NCI-H226 (cell line): ENCODE results near the gene KPNB1.

Source experiments
- DNase-seq: peaks from one replicate; pipeline ENCODE4 v3.0.0-alpha.2; 2015

The KPNB1 gene

GRCh38 chr17:47698749-47699535, 49.2 kb downstream of the KPNB1 start:
- no peak for DNase-seq

DNA sequence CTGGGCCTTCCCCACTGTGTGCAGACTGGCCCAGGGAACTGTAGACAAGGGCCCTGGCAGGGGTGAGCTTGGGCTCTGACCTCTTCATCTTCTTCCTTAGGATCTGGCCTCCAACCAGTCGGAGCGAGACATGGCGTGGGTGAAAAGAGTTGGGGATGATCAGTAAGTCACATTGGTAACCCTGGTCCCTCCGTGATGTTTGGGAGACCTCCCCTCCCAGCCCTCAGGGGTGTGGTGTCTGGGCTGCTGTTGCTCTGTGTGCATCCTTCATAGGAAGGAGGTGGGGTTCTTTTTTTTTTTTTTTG, 49.8 kb downstream of the KPNB1 start:
- no peak for DNase-seq

- no peak for DNase-seq
These were observed 51.0 kb downstream of the KPNB1 start for GRCh38 chr17:47700471-47701449.

GRCh38 chr17:47701608-47702007, 51.9 kb downstream of the KPNB1 start:
- no peak for DNase-seq

DNA sequence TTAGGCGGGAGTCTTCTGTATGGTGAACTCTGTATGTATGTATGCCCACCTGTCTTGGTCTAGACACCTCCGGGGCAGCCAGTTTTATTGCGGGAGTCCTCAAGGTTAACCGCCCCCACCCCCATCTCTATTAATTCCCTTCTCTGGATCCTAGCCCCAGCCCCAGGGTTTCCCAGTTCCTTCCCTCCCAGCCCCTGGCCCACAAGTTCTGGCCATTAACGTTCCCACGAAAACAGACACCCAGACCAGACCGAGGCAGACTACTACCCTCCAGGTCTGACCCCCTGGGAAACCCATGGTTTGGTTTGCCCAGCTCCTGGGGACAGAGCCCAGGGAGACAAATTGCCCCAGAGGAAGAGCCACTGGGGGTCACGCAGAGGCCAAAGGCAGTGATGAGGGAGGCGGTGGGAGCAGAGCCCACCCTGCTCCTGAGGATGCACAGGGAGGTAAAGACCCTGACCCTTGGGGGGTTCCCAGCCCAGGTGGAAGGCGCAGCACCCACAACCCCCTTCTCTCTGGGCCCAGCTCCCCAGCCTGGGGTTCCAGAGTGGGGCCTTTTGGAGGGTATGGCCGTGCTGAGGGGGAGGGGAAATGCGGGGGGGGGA, 52.8 kb downstream of the KPNB1 start:
- DNase-seq = no peak

DNA sequence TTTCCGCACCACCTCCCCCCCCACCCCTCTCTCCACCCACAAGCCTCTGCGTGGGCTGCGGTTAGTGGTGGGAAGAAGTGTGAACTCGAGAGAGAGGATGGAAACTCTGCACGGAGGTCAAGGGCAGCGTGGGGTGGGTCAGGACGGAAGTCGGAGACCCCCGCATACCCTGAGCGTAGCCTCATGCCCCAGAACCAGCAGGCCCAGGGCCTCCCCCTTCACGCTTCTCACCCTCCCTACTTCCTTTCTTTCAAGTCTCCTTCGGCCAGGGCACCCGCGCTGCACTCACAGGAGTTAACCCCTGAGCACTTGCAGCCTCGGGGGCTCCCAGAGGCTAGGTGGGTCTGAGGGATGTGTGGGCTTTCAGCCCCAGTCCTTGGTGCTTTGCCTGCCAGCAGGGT, 53.5 kb downstream of the KPNB1 start:
- DNase-seq = no peak

- no peak for DNase-seq
These were observed 54.0 kb downstream of the KPNB1 start for GRCh38 chr17:47703671-47704070.

- DNase-seq = no peak
These were observed 54.4 kb downstream of the KPNB1 start for GRCh38 chr17:47704116-47704515.

GRCh38 chr17:47704736-47705135, 55.0 kb downstream of the KPNB1 start:
- no peak for DNase-seq

GRCh38 chr17:47705536-47706530, 56.1 kb downstream of the KPNB1 start:
- DNase-seq = no peak

DNA sequence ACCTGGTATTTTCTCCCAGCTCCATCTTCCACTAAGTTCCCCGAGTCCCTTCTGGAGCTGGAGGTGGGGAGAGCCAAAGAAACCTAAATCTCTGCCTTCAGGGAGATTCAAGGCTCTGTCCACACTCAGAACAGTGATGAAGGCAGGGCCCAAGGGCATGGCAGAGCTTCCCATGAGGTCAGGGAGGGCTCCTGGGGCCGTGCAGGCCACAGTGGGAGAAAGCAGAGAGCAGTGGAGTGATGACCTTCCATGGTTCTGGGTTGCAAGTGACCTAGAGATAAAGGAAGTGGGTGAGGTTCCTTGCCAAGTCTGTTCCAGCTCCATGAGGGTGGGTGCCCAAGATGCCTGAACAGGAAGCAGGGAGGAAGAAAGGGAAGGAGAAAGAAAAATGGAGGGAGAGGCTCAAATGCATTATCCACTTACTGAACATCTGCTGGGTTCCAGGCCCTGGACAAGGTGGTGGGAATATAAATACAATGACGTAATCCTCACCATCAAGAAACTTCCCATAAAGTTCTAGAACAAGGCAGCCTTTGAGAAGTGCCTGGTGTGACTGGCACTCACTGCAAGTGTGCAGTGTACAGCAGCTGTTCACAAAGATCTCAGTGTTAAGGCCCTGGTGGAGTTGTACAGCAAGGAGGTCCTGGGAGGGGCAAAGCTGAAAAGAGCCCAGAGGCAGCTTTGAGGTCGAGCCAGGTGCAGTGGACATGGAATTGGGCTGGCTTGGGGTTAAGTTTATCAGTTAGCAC, 57.5 kb downstream of the KPNB1 start:
- no peak for DNase-seq

GRCh38 chr17:47707884-47708283, 58.2 kb downstream of the KPNB1 start:
- DNase-seq = no peak

DNA sequence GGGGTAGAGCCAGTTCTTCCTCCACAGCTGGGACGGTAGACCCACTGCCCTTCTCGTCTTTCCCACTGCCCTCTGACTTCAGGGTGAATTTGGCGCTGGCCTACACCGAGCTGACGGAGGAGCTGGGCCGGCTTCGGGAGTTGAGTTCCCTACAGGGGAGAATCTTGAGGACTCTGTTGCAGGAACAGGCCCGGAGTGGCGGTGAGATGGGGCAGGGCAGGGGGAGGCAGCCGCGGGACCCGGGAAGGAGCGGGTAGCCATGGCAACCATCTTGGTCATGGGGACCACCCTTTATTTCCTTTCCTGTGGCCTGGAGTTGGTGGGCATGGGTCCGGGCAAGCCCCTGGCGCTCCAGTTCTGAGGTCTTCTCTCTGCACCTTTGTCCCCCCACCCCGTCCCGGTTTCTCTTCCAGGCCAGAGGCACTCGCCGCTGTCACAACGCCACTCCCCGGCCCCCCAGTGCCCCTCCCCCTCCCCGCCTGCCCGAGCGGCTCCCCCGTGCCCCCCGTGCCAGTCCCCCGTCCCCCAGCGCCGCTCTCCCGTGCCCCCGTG, 58.7 kb downstream of the KPNB1 start:
- DNase-seq = no peak

DNA sequence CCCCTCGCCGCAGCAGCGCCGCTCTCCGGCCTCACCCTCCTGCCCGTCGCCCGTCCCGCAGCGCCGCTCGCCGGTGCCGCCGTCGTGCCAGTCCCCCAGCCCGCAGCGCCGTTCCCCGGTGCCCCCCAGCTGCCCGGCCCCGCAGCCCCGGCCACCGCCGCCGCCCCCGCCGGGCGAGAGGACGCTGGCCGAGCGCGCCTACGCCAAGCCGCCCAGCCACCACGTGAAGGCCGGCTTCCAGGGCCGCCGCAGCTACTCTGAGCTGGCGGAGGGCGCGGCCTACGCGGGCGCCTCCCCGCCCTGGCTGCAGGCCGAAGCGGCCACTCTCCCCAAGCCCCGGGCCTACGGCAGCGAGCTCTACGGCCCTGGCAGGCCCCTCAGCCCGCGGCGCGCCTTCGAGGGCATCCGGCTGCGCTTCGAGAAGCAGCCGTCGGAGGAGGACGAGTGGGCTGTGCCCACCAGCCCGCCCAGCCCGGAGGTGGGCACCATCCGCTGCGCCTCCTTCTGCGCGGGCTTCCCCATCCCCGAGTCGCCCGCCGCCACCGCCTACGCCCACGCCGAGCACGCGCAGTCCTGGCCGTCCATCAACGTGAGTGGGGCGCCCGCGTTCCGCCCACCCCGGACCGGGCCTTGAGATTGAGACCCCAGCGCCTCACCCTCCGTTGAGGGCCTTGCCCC, 59.3 kb downstream of the KPNB1 start:
- no peak for DNase-seq

DNA sequence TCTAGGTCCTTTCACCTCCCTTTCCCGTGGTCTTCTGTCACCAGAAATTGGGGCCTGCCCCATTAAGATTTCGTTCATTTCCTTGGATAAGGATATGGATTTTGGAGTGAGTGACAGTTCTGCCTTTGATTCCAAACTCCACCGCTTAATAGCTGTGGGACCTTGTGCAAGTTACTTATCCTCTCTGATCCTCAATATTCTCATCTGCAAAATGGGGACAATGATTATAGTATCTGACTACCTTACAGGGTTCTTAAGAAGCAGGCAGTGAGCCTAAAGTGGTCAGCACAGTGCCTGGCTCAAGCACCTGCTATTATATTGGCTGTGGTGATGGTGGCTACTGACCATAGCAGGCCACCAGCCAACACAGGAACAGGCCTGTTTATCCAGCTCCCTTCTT, 59.9 kb downstream of the KPNB1 start:
- no peak for DNase-seq

DNA sequence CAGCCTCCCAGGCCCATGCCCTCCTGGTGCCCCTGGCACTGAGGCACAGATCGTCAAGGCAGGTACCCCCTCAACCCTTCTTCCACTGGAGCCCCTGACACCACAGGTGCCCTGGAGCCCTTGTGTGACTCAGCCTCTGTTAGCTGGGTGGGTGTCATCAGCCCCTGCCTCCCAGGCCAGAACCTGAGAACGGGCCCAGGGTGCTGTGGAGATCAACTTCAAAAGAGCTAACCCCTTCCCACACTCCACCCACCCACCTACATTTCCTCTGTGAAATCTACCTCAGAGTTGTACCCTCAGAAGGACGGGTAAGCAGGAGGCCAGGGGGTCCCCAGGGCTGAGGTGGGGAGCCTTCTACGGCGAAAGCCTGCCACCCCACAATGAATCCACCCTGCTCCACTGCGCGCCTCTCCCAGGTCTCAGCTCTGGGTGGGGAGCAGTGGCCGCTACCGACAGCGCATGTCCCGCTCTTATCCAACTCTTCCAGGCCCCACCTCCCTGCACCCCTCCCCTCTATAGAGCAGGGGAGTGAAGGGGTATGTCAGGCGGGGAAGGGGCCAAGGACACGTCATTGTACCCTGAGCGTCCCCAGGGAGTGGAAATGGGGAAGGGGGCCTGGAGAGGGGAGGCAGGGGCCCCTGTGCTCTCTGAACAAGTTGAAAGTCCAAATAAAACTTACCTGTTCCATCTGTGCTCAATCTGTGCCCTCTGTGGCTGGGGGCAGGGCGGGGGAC, 61.8 kb downstream of the KPNB1 start:
- DNase-seq = no peak

- no peak for DNase-seq
These were observed 62.8 kb downstream of the KPNB1 start for GRCh38 chr17:47712330-47713023.

DNA sequence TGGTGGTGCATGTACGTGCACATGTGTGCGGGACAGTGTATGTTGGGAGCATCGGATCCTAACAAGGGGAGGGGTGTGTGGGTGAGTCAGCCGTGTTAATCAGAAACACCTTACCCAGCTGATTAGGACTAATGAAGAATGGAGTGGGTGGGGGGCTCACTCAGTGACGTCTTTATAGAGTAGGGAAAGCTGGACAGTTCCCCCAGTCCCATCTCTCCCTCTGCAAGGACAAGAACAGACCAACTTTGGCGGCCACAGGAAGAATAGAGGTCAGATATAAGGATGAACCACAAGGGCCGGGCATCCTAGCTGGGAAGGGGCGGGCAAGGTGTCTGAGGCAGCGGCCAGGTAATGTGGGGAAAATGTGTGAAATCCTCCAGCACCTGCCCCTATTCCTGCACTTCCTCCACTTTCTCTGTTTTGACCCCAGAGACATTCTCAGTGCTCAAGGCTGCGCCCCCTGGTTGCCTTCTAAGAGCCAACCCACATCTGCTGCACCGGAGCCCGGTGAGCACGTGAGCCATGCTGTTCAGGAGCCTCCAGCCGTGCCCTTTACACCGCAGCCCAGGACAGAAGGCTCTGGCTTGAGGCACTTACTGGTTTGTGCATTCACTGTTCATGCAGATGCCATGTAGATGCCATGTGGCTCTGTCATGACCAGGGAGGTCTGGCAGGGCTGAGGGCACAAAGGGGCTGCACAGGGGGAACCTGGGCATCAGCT, 64.4 kb downstream of the KPNB1 start:
- no peak for DNase-seq
